ENCODE data around the gene CENPH.
"Not testable (repeated sequence)": the region's sequence is repeated elsewhere in the genome, so short reads cannot be mapped to it uniquely, and the experiment has no call there.

The CENPH gene

GRCh38 chr5:69202497-69202896 is 13.1 kb downstream of the CENPH start:
- TF ChIP-seq TAF1 (IDR thresholded peaks at IDR 0.05; ENCODE audit: low read depth, low read length) = no peak
- DNase-seq (ENCODE audit: insufficient read length, low spot score) (no peak), FAIRE-seq (no peak)

GRCh38 chr5:69206528-69207190 is 17.3 kb downstream of the CENPH start:
- no peak for TF ChIP-seq POU2F2 (IDR thresholded peaks at IDR 0.05; ENCODE audit: low read depth, low read length)
- no peak for TF ChIP-seq TAF1 (IDR thresholded peaks at IDR 0.05; ENCODE audit: low read depth, low read length)
- no peak for TF ChIP-seq SPI1 (IDR thresholded peaks at IDR 0.05; ENCODE audit: low read depth, low read length)
- TF ChIP-seq PAX5 (IDR thresholded peaks at IDR 0.05; ENCODE audit: insufficient read depth, low read length, severe bottlenecking) = no peak
- TF ChIP-seq POLR2AphosphoS5 (IDR thresholded peaks at IDR 0.05; ENCODE audit: low read depth, low read length) = no peak
- no peak for TF ChIP-seq POLR2A (IDR thresholded peaks at IDR 0.05; ENCODE audit: low read depth, low read length)
- FAIRE-seq (no peak), DNase-seq (ENCODE audit: insufficient read length, low spot score) (no peak)

- DNase-seq (ENCODE audit: insufficient read length, low spot score) (no peak), FAIRE-seq (no peak)
- TF ChIP-seq PAX5 (IDR thresholded peaks at IDR 0.05; ENCODE audit: insufficient read depth, low read length, severe bottlenecking) (no peak), POU2F2 (IDR thresholded peaks at IDR 0.05; ENCODE audit: low read depth, low read length) (no peak), SPI1 (IDR thresholded peaks at IDR 0.05; ENCODE audit: low read depth, low read length) (no peak), POLR2A (IDR thresholded peaks at IDR 0.05; ENCODE audit: low read depth, low read length) (no peak), POLR2AphosphoS5 (IDR thresholded peaks at IDR 0.05; ENCODE audit: low read depth, low read length) (no peak)
These were observed 20.2 kb downstream of the CENPH start for GRCh38 chr5:69209602-69210001.

- FAIRE-seq = no peak
These were observed 21.8 kb downstream of the CENPH start for GRCh38 chr5:69211200-69211599.

GRCh38 chr5:69212022-69212421 is 22.6 kb downstream of the CENPH start:
- DNase-seq (ENCODE audit: insufficient read length, low spot score) (no peak), FAIRE-seq (peak; percentile 65)
- TF ChIP-seq SPI1 (IDR thresholded peaks at IDR 0.05; ENCODE audit: low read depth, low read length) = no peak

More at GRCh38 chr5:69211200-69211599, 21.8 kb downstream of the CENPH start:
- TF ChIP-seq PAX5 (IDR thresholded peaks at IDR 0.05; ENCODE audit: insufficient read depth, low read length, severe bottlenecking) = no peak
- no peak for TF ChIP-seq POLR2A (IDR thresholded peaks at IDR 0.05; ENCODE audit: low read depth, low read length)
- no peak for TF ChIP-seq TAF1 (IDR thresholded peaks at IDR 0.05; ENCODE audit: low read depth, low read length)
- no peak for TF ChIP-seq POLR2AphosphoS5 (IDR thresholded peaks at IDR 0.05; ENCODE audit: low read depth, low read length)
- no peak for TF ChIP-seq SPI1 (IDR thresholded peaks at IDR 0.05; ENCODE audit: low read depth, low read length)
- no peak for DNase-seq (ENCODE audit: insufficient read length, low spot score)

- DNase-seq (ENCODE audit: insufficient read length, low spot score) (no peak), FAIRE-seq (no peak)
- TF ChIP-seq POU2F2 (IDR thresholded peaks at IDR 0.05; ENCODE audit: low read depth, low read length) (no peak), TAF1 (IDR thresholded peaks at IDR 0.05; ENCODE audit: low read depth, low read length) (no peak), PAX5 (IDR thresholded peaks at IDR 0.05; ENCODE audit: insufficient read depth, low read length, severe bottlenecking) (no peak), POLR2AphosphoS5 (IDR thresholded peaks at IDR 0.05; ENCODE audit: low read depth, low read length) (no peak), SPI1 (IDR thresholded peaks at IDR 0.05; ENCODE audit: low read depth, low read length) (no peak), POLR2A (IDR thresholded peaks at IDR 0.05; ENCODE audit: low read depth, low read length) (no peak)
These were observed 24.3 kb downstream of the CENPH start for GRCh38 chr5:69213513-69214215.

GRCh38 chr5:69217151-69217511 is 27.7 kb downstream of the CENPH start:
- TF ChIP-seq POLR2AphosphoS5 (IDR thresholded peaks at IDR 0.05; ENCODE audit: low read depth, low read length) = no peak
- TF ChIP-seq PAX5 (IDR thresholded peaks at IDR 0.05; ENCODE audit: insufficient read depth, low read length, severe bottlenecking) = no peak
- TF ChIP-seq TAF1 (IDR thresholded peaks at IDR 0.05; ENCODE audit: low read depth, low read length) = no peak
- no peak for TF ChIP-seq POLR2A (IDR thresholded peaks at IDR 0.05; ENCODE audit: low read depth, low read length)
- TF ChIP-seq POU2F2 (IDR thresholded peaks at IDR 0.05; ENCODE audit: low read depth, low read length) = no peak
- no peak for TF ChIP-seq SPI1 (IDR thresholded peaks at IDR 0.05; ENCODE audit: low read depth, low read length)
- FAIRE-seq (no peak), DNase-seq (ENCODE audit: insufficient read length, low spot score) (no peak)

GRCh38 chr5:69217548-69218526 is 28.5 kb downstream of the CENPH start:
- DNase-seq (ENCODE audit: insufficient read length, low spot score) (peak; percentile 86), FAIRE-seq (peak; percentile 97)
- TF ChIP-seq TAF1 (IDR thresholded peaks at IDR 0.05; ENCODE audit: low read depth, low read length) (peak; percentile 53; the same call in 1 of the 2 replicates), POU2F2 (IDR thresholded peaks at IDR 0.05; ENCODE audit: low read depth, low read length) (peak; percentile 65; the same call in 1 of the 2 replicates), SPI1 (IDR thresholded peaks at IDR 0.05; ENCODE audit: low read depth, low read length) (peak; percentile 14; the same call in 1 of the 2 replicates), POLR2A (IDR thresholded peaks at IDR 0.05; ENCODE audit: low read depth, low read length) (peak; percentile 78), POLR2AphosphoS5 (IDR thresholded peaks at IDR 0.05; ENCODE audit: low read depth, low read length) (no peak; the same call in 1 of the 2 replicates)

- no peak for TF ChIP-seq TAF1 (IDR thresholded peaks at IDR 0.05; ENCODE audit: low read depth, low read length)
- no peak for TF ChIP-seq PAX5 (IDR thresholded peaks at IDR 0.05; ENCODE audit: insufficient read depth, low read length, severe bottlenecking)
- TF ChIP-seq POLR2A (IDR thresholded peaks at IDR 0.05; ENCODE audit: low read depth, low read length) = no peak
- TF ChIP-seq POLR2AphosphoS5 (IDR thresholded peaks at IDR 0.05; ENCODE audit: low read depth, low read length) = no peak
- no peak for TF ChIP-seq POU2F2 (IDR thresholded peaks at IDR 0.05; ENCODE audit: low read depth, low read length)
- TF ChIP-seq SPI1 (IDR thresholded peaks at IDR 0.05; ENCODE audit: low read depth, low read length) = no peak
- no peak for FAIRE-seq
These were observed 30.6 kb downstream of the CENPH start for GRCh38 chr5:69219939-69220338.

GRCh38 chr5:69220371-69220770 is 31.0 kb downstream of the CENPH start:
- FAIRE-seq; DNase-seq (ENCODE audit: insufficient read length, low spot score): not testable (repeated sequence)

More at GRCh38 chr5:69219939-69220338, 30.6 kb downstream of the CENPH start:
- DNase-seq (ENCODE audit: insufficient read length, low spot score) = no peak

GRCh38 chr5:69220833-69221232 is 31.4 kb downstream of the CENPH start:
- DNase-seq (ENCODE audit: insufficient read length, low spot score); FAIRE-seq: not testable (repeated sequence)

Measured in GM12891 (cell line).